ENCODE results near the gene RELA. TPM values are rescaled to one million over a fixed set of nuclear protein-coding genes. Genes with fewer than 3 reads are reported as not detected.

The RELA gene
- total RNA-seq, 1 donor, result 31.8 TPM

- no peak overlapping the region for H3K4me3 ChIP-seq (ENCODE audit: insufficient read depth, low read length)
- H3K36me3 ChIP-seq (ENCODE audit: insufficient read depth, low read length), result peaks cover 73% of the 10 kb centered on the region
- H2AFZ ChIP-seq (ENCODE audit: low read length), result no peak overlapping the region
- no peak overlapping the region for H3K4me2 ChIP-seq (ENCODE audit: insufficient read depth, low read length)
- no peaks in the 10 kb centered on the region for H3K27me3 ChIP-seq (ENCODE audit: insufficient read depth, low read length)
- no peak for TF ChIP-seq CTCF (IDR thresholded peaks at IDR 0.05; ENCODE audit: extremely low read depth, low read depth, low read length)
- H3K9me3 ChIP-seq (ENCODE audit: low read depth, low read length), result no peaks in the 10 kb centered on the region
- peaks cover 47% of the 10 kb centered on the region for H3K79me2 ChIP-seq (ENCODE audit: insufficient read depth, low read length)
- H3K4me1 ChIP-seq (ENCODE audit: insufficient read depth, low read length), result peaks cover 20% of the 10 kb centered on the region
- DNase-seq (ENCODE audit: insufficient read length, low spot score, missing footprints), result no peak
- H3K27ac ChIP-seq (ENCODE audit: low read depth, low read length), result no peak overlapping the region
- H4K20me1 ChIP-seq (ENCODE audit: insufficient read depth, low read length), result peaks cover 32% of the 10 kb centered on the region
These were observed 5.3 kb downstream of the RELA start for GRCh38 chr11:65657426-65657825.

- no peak for TF ChIP-seq CTCF (IDR thresholded peaks at IDR 0.05; ENCODE audit: extremely low read depth, low read depth, low read length)
- no peak overlapping the region for H3K27ac ChIP-seq (ENCODE audit: low read depth, low read length)
- peaks cover 69% of the 10 kb centered on the region for H3K36me3 ChIP-seq (ENCODE audit: insufficient read depth, low read length)
These were observed 7.0 kb downstream of the RELA start for GRCh38 chr11:65655570-65656332.

GRCh38 chr11:65654375-65655349 is 8.1 kb downstream of the RELA start:
- no peak overlapping the region for H3K27ac ChIP-seq (ENCODE audit: low read depth, low read length)
- H3K4me2 ChIP-seq (ENCODE audit: insufficient read depth, low read length), result no peak overlapping the region
- no peaks in the 10 kb centered on the region for H3K9me3 ChIP-seq (ENCODE audit: low read depth, low read length)
- DNase-seq (ENCODE audit: insufficient read length, low spot score, missing footprints), result peak; percentile 66
- peaks cover 14% of the 10 kb centered on the region for H4K20me1 ChIP-seq (ENCODE audit: insufficient read depth, low read length)
- H3K4me1 ChIP-seq (ENCODE audit: insufficient read depth, low read length), result peaks cover 19% of the 10 kb centered on the region
- no peak overlapping the region for H2AFZ ChIP-seq (ENCODE audit: low read length)
- TF ChIP-seq CTCF (IDR thresholded peaks at IDR 0.05; ENCODE audit: extremely low read depth, low read depth, low read length), result no peak
- peaks cover 65% of the 10 kb centered on the region for H3K36me3 ChIP-seq (ENCODE audit: insufficient read depth, low read length)
- peaks cover 23% of the 10 kb centered on the region for H3K79me2 ChIP-seq (ENCODE audit: insufficient read depth, low read length)
- H3K27me3 ChIP-seq (ENCODE audit: insufficient read depth, low read length), result no peaks in the 10 kb centered on the region
- no peak overlapping the region for H3K4me3 ChIP-seq (ENCODE audit: insufficient read depth, low read length)

More at GRCh38 chr11:65655570-65656332, 7.0 kb downstream of the RELA start:
- no peaks in the 10 kb centered on the region for H3K9me3 ChIP-seq (ENCODE audit: low read depth, low read length)
- H4K20me1 ChIP-seq (ENCODE audit: insufficient read depth, low read length), result peaks cover 20% of the 10 kb centered on the region
- H3K4me1 ChIP-seq (ENCODE audit: insufficient read depth, low read length), result peaks cover 19% of the 10 kb centered on the region
- H3K79me2 ChIP-seq (ENCODE audit: insufficient read depth, low read length), result peaks cover 32% of the 10 kb centered on the region
- no peak overlapping the region for H3K4me2 ChIP-seq (ENCODE audit: insufficient read depth, low read length)
- no peaks in the 10 kb centered on the region for H3K27me3 ChIP-seq (ENCODE audit: insufficient read depth, low read length)
- H3K4me3 ChIP-seq (ENCODE audit: insufficient read depth, low read length), result no peak overlapping the region
- no peak for DNase-seq (ENCODE audit: insufficient read length, low spot score, missing footprints)
- H2AFZ ChIP-seq (ENCODE audit: low read length), result no peak overlapping the region
